NCI-H524 treated with DMSO at 0.1 percent for 48 hours (cell line): ENCODE results near the gene RBM26.

Experiments
- DNase-seq: peaks from one replicate; lab custom pipeline; 2025; lab: John Stamatoyannopoulos, UW

The RBM26 gene

GRCh38 chr13:79423801-79424642 lies 18.0 kb upstream of the RBM26 start:
- DNase-seq, result no peak

- DNase-seq, result no peak
Measured at GRCh38 chr13:79423340-79423739, 17.3 kb upstream of the RBM26 start.

- DNase-seq, result no peak
Measured at GRCh38 chr13:79419365-79419764, 13.3 kb upstream of the RBM26 start.

DNA sequence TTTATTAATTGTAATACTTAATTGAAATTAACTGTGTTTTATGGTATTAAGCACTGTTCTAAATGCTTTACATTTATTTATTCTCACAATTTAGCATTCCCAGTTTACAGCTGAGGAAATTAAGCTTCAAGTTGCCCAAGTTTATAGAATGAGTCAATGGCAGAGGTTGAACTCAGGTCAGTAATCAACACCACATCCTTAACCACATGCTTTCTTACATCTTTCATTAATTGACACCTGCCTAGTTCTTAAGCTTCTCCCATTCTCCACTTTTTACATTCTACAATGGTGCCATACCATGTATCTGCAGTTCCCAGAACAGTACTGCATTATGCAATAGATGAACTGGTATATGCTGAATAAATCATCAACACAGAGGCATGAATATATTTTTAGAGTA lies 11.7 kb upstream of the RBM26 start:
- DNase-seq, result no peak

GRCh38 chr13:79413521-79413920 lies 7.5 kb upstream of the RBM26 start:
- DNase-seq, result no peak

DNA sequence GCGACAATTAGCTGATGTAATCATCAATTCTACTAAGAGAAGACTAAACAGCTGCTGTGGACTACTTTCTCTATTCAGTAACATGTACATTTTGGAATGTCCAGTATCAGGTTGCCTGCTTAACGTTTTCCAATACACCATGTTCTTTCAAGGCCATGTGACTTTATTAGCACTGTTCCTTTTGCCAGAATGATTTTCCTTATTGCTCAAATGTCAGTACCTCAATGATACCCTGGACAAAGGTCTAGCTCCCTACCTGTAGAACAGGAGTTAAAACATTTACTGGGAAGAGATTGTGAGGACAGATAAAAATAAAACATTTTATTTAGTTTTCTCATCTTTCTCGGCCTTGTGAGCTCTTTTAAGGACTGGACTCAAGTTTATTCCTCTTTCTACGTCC lies 3.8 kb upstream of the RBM26 start:
- DNase-seq, result no peak

DNA sequence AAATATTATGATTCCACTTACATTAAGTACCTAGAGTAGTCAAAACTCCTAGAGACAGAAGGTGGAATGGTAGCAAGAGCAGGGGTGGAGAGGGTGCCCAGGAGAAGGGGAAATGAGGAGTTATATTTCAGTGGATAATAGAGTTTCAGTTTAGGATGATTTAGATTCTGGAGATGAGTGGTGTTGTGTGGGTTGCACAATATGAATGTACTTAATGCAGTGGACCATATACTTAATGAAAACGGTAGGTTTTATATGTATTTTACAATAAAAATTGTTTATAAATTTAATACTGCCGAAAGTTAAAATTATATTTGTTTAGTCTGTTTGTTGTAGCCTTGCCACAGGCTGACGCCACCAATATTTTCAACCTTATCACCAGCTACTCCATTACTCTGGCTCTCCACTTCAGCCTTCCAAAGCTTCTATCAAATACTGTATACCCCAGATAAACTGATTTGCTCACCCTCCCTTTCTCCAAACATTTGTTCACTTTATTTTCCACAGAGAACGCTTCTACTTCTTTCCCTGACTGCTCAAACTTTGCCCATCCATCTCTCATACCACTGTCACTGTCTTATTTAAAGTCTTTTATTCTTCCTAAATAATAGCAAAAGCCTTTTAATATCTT lies 1.4 kb upstream of the RBM26 start:
- DNase-seq, result no peak

GRCh38 chr13:79406597-79406908 lies 498 bp upstream of the RBM26 start:
- no peak for DNase-seq

GRCh38 chr13:79405501-79405830 lies 589 bp downstream of the RBM26 start:
- DNase-seq, result no peak

- peak; percentile 7 for DNase-seq
Measured at GRCh38 chr13:79404985-79405384, 1.1 kb downstream of the RBM26 start.

- no peak for DNase-seq
Measured at GRCh38 chr13:79404361-79404760, 1.7 kb downstream of the RBM26 start.

DNA sequence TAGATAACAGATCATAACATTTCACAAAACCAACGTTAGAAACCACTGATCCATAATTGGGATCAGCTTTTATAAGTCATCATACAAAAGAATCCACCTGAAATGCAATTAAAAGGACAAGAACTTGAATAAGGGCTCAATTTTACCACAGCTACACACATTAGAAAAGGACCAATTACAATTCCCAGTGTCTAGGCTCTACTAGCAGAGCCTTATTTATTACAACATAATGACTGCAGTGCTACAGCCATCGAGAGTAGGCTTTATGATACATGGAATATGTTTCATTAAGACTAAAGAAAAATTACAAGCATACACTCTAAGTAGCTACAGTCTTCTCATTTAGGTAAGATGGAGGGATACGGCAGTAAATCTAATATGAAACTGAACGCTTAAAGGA lies 2.9 kb downstream of the RBM26 start:
- no peak for DNase-seq

DNA sequence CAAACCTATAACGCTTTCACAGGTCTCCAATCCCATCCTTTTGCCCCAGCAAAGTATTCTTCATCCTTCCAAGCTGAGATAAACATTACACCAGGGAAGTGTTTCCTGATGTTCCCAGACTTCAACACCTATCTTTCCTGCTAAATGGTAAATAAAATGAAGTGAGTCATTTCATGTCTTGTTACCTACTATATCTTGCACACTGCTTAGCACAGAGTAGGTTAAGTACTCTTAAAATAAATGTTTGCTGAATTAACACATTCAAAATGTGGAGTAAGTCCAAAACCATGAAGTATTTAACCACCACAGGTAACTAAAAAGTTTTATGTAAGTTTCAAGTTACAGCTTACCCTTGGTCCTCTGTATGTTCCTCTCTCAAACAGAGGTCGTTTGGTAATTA lies 3.4 kb downstream of the RBM26 start:
- DNase-seq, result no peak

GRCh38 chr13:79402074-79402635 lies 3.9 kb downstream of the RBM26 start:
- DNase-seq, result no peak

DNA sequence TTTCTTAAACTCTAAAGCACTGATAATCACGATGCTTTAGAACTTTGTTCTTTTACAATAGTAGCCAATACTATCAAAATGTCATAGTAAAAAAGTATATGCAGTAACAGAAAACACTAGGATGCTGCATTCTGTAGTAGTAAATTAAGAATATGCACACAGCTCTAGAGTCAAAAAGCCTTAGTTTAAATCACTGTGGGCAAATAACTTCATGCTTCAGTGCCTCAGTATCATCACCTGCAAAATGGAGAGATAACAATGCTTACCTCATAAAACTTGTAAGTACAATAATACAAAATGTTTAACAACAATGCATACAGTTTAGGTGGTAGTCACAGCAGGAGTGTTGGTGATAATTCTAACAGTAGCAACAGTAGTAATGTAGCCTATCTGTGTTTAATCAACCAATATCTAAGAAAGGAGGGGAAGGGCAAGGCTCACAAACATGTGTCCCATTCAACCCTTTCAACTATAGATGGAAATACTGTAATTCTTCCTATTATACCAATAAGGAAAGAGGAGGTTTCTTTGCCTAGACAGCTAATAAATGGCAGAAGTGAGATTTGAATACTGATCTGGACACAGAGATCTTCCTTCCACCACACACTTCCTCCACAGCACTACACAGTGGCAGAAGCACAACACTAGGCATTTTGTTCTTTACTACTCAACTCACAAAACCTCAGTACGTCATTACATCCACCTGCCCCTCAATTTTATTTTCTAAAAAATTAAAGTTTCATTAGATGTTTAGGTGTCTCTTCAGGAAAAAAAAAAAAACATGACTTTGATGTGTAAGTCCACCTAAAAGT lies 4.6 kb downstream of the RBM26 start:
- no peak for DNase-seq

- no peak for DNase-seq
Measured at GRCh38 chr13:79398915-79399314, 7.1 kb downstream of the RBM26 start.

- DNase-seq, result no peak
Measured at GRCh38 chr13:79398127-79398526, 7.9 kb downstream of the RBM26 start.

DNA sequence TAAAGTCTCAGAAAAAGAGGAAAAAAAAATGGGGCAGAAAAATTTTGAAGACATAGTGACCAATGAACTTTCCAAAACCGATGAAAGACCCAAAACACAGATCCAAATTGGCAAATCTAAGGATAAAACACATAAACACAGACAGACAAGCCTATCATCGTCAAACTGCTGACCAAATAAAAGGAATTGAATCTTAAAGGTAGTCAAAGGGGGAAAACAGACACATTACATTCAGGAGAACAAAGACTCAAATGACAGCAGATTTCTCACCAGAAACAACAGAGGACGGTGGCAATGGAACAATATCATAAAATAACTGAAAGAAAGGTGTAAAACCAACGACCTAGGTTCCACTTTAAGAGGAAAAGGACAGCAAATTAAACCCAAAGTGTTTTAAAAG lies 10.2 kb downstream of the RBM26 start:
- DNase-seq, result no peak

DNA sequence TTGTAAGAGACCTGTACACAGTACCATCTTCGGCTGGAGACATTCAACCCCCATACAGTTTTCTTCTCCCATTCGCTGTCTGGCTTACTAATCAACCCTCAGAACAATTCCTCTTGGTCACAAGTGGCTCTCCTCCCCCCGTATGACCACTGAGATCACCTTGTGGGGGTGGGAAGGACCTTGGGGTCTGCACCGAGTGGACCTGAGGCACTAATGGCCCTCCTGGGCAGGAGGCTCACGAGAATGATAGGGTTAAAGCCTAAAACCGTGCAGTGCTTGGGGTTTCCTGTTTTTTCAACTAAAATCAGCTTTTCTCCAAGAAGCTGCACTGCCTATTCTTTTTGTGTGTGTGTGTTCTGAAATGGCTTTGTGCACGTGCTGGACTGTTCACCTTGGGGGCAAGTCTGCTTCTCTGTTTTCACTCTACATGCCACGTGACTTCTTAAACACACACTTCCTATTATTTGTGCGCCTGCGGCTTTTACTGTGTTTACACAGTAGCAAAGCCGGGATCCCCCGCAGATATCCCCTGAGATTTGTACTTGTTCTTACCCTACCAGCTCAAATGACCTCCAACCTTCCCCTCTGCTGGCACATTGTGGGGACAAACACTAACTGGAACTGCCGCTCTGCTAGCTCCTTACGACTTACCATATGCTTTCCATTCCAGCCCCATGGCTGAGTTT lies 12.3 kb downstream of the RBM26 start:
- DNase-seq, result no peak

DNA sequence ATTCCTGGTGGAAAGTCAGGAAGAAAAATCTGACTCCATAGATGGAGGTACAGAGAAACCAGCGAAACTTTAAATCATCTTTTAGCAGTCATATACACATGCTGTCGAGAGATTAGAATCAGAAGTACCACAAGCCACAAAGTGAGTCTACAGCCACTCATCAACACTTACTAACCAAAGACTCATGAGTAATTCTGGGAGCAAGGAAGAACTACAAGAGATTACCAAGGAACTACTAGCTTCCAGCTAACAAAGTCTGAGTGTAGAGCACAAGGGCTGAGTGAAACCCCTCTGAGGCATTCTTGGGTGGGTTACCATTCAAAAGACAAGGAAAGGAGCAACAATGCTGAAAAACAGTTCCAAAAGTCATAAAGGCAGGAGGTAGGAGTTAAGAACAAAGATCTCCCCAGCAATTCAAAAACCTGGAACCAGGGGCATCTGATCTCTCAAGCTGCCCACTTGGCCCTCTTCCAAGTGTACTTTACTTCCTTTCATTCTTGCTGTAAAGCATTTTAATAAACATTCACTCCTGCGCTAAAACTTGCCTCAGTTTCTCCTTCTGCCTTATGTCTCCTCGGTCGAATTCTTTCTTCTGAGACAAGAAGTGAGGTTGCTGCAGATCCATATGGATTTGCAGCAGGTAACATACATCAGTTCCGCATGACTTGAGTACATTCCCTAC lies 13.0 kb downstream of the RBM26 start:
- DNase-seq, result peak; percentile 2

GRCh38 chr13:79389026-79389425 lies 17.0 kb downstream of the RBM26 start:
- no peak for DNase-seq

- no peak for DNase-seq
Measured at GRCh38 chr13:79387853-79388252, 18.2 kb downstream of the RBM26 start.
